HuH-7 (cell line): ENCODE measurements around the gene JPH2.

Source experiments
- DNase-seq: peaks from one replicate; pipeline ENCODE4 v3.0.0; 2011; ENCODE audit warnings: low spot score

The JPH2 gene

DNA sequence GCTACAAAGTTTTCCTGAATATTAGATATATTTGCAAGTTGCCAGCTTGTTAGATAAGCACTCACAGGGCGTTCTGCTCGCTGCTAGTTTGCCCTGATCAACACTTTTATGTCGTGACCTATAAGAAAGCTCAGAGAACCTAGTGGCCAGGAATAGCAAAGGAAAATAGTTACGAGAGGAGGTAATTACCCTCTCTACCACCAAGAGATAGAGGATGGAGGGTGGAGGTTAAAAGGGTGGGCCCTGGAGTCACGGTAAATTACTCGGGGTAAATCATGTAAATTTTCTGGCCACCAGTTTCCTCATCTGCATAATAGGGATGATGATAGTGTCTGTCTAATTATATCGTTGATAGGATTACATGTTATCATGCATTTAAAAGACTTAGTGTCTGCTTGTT is 87.2 kb downstream of the JPH2 start:
- no peak for DNase-seq

DNA sequence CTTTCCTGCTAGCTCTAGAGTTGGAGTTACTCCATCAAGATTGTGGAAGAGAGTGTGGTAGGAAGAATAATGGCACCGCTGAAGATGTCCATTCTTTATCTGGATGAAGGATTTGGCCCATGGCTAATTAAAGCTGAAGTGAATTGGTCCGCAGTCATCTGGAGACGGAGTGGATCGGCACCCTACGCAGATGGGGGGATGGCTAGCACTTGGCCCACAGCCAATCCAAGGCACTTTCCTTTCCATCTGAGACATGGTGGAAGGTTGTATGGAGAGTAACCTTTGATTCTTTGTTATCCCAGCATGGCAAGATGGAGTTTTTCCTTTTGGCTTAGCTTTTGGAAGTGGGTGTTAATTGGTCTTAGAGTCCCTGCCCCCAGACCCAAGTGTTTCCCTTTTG is 88.3 kb downstream of the JPH2 start:
- DNase-seq: no peak

DNA sequence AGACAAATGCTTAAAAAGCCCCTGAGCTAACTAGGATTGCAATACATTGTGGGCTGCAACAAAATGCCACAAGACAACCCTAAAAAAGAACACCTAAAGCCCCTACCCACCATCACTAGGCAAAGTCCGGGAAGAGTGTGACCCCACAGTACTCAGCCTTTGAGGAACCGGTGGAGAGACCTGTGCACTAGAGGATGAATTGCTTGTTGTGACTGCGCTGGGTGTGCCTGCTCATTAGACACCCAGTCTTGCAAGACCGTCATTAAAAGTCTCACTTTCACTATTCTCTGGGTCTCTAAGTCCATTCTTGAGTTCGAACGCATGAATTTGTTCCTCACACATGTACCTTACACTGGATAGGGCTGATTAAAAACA is 88.7 kb downstream of the JPH2 start:
- no peak for DNase-seq

DNA sequence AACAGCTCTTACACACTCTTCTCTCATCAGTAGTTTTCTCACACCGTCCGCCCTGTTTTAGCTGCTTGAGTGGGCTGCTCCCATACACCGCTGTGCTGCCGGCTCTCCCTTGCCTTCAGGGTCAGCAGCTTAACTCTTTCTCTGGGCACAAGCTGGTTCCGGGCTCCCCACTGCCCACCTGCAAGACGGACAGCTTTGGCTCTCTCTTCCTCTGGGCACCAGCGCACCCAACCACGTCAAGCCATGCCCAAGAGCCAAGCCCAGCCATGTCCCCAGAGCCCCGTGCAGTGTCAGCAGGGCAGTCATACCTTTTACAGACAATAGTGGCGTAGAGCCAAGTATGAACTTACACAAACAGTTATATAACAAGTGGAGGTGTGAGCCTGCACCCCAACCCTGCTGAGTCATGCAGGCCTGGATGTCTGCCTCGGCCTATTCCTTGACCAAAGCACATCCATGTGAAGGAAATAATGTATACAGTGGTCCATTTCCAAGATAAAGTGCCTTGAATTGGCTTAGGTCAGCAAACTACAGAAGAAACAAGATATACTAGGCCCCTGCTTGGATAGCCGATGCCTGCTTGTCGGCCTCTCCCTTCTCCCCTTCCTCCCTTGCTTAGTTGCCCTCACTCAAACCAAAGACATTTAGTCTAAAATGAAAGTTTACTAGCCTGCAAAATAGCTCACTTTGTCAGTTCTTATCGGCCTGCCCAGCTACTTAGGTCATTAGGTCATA is 89.3 kb downstream of the JPH2 start:
- DNase-seq: no peak

DNA sequence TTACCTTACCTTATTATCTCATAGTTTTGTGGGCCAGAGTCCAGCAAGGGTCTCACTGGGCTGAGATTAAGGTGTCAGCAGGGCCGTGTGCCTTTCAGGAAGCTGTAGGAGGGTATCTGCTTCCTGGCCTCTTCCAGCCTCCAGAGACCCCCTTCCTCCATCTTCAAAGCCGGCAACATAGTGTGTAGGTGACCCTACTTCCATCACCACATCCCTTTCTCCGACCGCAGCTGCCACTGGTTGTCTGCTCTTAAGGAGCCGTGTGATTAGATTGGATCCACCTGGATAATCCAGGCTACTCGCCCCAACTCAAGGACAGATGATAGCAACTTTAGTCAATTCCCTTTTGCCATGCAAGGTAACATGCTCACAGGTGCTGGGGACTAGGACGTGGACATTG is 91.2 kb downstream of the JPH2 start:
- DNase-seq: no peak

DNA sequence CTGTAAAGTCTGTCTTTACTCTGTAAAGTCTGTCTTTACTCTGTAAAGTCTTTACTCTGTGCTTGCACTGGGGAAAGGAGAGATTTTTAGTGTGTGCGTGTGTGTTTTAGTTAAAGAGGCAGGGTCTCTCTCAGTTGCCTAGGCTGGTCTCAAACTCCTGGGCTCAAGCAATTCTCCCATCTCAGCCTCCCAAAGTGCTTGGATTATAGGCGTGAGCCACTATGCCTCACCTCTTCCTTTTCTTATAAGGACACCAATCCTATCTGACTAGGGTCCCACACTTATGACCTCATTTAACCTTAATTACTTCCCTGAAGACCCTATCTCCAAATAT is 93.8 kb downstream of the JPH2 start:
- DNase-seq: no peak

DNA sequence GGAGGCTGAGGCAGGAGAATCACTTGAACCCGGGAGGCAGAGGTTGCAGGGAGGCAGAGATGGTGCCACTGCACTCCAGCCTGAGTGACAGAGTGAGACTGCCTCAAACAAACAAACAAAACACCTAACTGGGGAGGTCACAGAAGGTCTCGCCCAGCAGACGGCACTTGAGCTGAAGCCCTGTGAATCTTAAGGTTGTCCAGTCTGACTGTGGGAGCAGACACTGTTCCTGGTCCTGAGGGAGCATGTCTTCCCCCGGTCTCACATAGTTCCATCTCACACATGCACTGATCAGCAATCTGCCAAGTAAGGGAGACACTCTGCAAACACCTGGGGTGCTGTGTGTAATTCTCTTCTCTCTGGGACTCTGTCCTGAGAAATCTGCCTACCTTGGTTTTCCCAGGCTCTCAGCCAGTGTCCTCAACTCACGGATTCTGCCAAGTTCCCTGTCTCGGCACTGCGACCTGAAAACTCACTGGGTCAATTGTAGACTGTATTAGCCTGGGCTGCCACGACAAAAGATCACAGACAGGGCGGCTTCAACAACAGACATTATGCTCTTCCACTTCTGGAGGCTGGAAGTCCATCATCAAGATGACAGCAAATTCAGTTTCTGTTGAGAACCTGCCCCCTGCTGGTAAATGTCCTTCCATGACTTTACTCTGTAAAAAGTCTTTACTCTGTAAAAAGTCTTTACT is 94.3 kb downstream of the JPH2 start:
- no peak for DNase-seq

DNA sequence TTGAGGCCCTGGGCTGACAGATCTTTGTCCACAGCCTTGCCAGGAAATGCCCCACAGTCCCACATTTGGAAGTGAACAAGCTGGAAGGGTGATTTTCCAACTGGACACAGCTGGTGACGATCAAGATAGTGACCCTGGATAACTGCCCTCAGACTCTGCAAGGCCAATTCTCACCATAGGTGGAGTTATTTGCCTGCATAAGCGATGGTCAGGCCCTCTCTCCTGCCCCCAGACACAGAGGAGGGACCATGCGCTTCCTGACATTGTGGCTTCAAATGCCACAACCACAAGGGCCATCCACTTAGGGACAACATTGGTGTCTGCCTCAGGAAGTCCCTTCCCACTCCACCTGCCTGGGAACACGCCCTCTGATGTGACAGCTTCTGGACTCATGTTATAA is 96.0 kb downstream of the JPH2 start:
- DNase-seq: no peak

DNA sequence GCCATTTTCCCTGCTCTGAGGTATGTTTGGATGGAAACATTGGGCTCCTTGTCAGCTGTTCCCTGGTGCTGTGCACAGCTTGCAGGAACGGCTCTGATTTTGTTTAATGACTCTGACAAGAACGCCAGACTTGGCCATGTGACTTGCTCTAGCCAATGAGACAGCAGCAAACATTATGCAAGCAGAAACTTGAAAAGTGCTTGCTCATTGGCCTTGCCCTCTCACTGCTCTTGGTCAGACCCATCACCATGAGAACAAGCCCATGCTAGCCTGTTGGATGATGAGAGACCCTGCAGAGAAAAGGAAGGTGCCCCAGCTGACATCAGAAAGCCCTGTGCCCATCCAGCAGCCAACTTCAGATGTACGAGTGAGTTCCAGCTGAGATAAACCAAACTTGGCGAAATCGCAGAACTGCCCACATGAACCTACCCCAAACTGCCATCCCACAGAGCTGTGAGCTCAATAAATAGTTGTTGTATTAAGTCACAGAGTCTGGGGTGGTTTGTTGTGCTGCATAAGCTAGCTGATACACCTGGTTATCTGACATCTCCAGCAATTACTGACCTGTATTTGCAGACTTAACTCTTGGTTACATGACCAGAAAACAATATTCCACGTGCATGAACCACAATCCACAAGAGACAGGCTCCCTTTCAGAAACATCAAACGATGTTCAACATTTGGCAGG is 96.9 kb downstream of the JPH2 start:
- no peak for DNase-seq

DNA sequence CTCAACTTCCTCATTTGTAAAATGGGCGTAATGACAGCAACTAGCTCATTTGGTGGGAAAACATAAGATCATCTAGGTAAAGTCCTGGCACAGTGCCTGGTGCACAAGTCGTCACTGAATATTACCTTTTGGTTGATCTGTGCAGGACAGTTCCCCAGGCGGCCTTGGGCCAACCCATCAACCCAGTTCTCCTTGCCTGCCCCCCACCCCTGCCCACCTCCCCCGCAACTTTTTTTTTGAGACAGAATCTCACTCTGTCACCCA is 99.2 kb downstream of the JPH2 start:
- DNase-seq: no peak

DNA sequence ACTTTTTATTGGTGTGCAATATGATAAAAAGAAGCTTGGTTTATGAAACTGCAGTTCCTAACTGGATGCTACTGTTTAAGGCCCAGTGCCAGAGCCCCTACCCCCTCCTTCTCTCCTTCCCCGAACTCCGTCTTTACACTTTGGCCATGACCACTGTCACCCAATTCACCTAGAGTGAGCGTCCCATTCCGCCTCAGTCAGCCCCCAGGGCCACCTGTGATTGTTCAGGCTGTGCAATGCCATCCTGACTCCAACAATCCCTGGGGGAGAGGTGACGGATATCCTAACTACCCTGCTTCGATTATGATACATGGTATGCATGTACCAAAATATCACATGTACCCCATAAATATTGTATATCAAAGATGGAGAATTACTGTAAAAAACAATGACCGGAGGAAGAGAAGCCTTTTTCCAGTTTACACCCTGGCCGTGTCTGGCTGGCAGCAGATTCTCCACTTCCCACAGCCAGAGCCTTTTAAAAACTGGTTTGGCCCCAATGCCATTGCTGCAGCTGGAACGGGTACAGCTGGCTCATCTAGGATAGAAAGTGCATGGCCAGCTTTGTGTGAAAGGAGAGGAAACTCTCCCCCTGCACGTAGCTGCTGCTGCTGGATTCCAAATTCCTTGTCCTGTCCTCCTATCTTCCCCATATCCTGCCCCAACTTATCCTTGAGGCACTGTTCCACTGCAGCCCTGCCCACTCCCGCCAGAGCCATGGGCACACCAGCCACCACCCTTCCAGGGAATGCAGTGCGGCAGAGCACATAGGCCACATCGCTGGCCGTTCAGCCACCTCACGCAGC is 99.7 kb downstream of the JPH2 start:
- no peak for DNase-seq

DNA sequence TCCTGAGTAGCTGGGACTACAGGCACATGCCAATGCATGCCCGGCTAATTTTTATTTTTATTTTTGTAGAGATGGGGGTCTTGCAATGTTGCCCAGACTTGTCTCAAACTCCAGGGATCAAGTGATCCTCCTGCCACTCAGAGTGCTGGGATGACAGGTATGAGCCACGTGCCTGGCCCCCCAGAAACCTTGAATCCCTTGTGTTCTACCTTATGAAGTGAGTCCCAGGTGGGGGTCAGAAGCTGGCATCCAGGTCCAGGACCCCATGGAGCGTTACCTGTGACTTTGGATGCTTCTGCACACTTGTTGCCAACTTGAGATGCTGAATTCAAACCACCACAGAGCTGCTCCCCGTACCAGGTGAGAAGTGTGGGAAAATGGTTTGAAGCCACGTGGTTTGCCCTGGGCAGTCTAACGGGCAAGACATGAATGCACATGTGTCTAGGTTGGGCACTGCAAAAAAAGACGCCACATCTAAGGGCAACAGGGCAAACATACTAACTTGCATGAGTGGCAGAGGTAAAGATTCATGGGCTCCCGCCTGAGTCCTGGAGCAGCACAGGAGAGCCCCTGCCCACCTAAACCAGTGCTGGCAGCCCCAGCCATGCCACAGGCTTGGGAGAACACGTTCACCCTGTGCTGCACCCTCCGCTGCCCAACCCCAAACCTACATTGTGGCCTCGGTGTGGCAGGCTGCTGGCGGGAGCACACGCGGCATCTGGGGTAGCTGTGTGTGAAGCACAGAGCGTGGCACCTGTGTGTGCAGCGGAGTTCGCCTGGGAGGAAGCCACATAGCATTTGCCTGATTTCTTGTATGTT is 101.2 kb downstream of the JPH2 start:
- no peak for DNase-seq

DNA sequence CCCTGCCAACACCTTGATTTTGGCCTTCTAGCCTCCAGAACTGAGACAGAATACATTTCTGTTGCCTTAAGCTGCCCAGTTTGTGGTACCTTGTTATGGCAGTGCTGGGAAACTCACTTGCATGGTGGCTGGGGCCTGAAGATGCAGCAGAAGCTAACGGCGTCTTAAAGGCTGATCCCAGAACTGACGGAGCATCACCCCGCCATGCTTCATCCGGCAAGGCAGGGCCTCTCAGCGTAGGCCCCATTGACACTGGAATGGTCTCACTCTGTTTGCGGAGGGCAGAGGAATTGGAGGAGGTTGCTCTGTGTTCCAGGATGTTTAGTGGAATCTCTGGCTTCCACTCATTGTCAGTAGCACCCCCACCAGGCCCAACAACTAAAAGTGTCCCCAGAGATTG is 102.1 kb downstream of the JPH2 start:
- DNase-seq: no peak

DNA sequence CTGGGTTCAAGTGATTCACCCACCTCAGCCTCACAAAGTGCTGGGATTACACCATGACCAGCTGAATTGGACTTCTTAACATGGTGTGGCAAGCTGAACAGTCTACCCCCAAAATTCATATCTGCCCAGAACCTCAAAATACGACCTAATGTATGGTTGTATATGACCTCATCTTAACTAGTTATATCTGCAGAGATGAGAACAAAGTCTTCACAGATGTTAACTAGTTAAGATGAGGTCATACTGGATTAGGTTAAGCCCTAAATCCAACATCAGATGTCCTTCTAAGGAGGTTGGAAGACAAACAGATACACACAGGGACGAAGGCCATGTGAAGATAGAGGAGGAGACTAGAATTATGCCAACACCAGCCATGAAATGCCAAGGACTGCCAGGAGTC is 102.5 kb downstream of the JPH2 start:
- DNase-seq: no peak

DNA sequence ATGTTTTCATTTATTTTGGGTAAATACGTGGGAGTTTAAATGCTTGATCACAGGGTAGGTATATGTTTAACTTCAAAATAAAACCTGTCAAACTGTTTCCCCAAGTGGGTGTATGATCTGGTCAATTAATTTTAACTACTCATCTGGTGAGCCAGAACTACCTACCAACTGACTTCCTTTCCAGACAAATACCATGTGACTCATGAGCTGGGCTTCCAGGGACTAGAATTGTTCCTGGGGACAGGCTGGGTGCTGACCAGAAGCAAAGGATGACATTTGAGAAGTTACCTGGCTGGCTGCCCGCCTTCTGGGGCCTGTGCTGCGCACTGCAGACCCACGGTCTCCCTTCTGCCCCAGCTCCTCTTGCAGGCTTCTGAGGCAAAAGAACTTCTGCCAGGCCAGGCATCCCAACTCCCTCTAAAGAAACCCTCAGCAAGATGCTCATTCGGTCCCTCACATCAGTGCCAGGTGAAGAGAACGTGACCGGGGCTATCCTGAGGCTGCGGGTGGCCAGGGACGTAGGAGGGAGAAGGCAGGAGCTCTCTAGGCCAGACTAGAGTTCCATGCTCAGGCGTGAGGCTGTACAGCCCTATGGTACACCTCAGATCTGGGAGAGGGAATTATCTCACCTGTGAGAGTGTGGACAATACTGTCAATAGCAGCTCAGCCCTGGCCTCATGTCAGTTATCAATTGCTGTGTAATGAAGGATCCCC is 103.6 kb downstream of the JPH2 start:
- no peak for DNase-seq

DNA sequence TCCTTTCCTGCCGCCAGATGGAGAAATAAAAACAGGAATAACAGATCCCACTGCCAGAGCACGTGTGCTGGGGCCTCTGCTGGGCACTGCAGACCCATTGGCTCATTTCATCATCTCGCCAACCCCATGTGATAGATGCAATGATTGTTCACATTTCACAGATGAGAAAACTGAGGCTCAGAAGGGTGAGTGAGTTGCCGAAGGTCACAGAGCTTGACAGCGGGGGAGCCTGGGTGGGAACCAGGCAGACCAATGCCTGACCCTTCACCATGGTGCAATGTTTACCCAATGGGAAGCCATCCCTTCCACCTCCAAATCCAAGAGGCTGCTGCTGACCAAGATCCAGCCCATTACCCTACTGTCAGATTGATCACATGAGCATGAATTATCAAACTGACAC is 105.1 kb downstream of the JPH2 start:
- DNase-seq: no peak

DNA sequence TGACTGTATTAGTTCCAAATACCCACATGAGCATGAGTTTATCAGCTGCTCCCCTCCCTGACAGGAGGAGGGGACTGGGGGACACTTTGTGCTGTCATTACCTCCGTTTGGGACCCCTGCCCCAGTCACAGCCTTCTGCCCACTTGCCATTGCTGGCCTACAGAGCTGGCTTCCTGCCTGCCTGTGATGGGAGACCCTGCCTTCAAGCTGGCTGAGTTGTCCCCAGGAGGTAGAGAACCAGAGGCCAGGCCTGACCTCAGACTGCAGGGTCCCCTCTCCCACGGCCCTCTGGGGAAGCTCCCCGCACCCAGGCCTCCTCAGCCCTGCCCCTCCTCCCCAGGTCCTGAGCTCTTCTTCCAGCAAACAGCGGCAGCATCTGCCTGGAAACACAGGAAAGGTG is 105.5 kb downstream of the JPH2 start:
- no peak for DNase-seq

DNA sequence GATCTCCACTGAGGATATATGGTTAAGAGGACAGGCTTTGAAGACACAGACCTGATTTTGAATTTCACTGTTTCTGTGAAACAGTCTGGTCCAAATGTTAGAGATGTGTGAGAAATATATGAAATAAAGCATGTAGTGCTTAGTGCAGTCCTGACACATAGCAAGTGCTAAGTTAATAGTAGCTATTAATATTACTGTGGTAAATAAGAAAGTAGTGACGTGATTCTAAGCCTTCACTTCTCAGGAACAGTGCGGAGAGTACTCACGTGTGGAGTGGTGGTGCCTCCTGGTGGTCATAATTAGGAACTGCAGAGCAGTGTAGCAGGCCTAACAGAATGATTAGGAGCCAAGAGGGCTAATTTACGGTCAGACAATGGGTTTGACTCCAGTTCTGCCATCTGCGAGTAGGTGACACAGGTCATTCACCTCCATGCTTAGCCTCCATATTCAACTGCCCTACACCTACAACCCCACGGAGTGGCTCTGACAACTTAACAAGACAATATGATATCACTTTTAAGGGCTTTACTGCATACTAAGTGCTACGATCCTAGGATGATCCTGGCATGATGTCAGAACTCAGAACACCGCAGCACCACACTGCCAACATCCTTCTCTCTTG is 106.2 kb downstream of the JPH2 start:
- peak; percentile 84 for DNase-seq

DNA sequence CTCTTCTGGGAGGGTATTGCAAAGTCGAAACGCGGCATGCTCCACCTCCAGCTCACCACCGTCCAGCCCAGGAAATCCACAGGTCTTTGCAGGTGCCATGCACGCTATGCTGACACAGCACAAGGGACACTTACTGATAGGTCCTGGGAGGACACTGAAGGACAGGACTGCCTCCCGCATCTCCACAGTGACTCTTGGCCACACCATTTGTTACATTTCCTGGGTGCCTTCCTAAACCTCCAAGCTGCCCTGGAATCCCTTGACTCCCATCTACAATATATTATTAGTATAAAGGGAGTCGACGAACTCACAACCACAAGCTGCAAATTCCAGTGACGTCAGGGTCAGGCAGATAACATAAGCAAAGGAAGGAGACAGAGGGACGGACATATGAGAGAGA is 106.9 kb downstream of the JPH2 start:
- DNase-seq: no peak

DNA sequence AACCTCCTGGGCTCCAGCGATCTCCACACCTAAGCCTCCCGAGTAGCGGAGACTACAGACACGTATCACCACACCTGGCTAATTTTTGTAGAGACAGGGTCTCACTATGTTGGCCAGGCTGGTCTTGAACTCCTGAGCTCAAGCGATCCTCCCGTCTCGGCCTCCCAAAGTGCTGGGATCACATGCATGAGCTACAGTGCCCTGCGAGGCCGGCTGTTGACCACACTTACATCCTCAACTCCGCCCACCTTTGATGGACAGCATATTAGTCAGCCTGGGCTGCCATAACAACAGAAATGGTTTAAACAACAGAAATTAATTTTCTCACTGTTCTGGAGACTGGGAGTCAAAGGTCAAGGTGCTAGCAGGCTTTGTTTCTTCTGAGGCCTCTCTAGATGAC is 107.7 kb downstream of the JPH2 start:
- DNase-seq: no peak

DNA sequence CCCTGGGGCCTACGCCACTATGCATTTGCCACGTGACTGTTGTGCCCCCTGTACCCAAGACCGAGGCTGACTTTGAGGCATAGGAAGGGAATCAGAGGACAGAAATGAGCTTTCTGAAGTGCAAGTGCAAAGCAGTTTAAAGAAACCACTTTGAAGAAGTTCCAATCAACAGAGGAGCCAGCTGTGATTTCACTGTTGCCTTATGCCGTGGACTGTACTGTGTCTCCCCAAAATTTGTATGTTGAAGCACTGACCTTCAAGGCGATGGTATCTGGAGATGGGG is 111.1 kb downstream of the JPH2 start:
- DNase-seq: no peak
